ENCODE measurements around the gene KRTAP4-7.
"Not testable (repeated sequence)": the region's sequence is repeated elsewhere in the genome, so short reads cannot be mapped to it uniquely, and the experiment has no call there.

Gene KRTAP4-7

GRCh38 chr17:41052566-41052965, 31.4 kb upstream of the KRTAP4-7 start:
- H2BK5ac ChIP-seq (ENCODE audit: low read depth, low read length, poor library complexity) = no peak overlapping the region
- H3K4me3 ChIP-seq (ENCODE audit: low read depth, low read length) = no peak overlapping the region
- peaks cover 4% of the 10 kb centered on the region for H3K79me1 ChIP-seq (ENCODE audit: low read length)
- no peaks in the 10 kb centered on the region for H3K79me2 ChIP-seq (ENCODE audit: control insufficient read depth, insufficient read depth, low read length, poor library complexity)
- no peak overlapping the region for H3K18ac ChIP-seq (ENCODE audit: low read length)
- no peaks in the 10 kb centered on the region for H3K27me3 ChIP-seq (ENCODE audit: insufficient read depth, low read length)
- H3K4me2 ChIP-seq (ENCODE audit: low read length) = no peak overlapping the region
- H2BK12ac ChIP-seq (ENCODE audit: low read length) = no peak overlapping the region
- H4K12ac ChIP-seq (ENCODE audit: low read depth, low read length) = no peak overlapping the region
- no peak overlapping the region for H3K23ac ChIP-seq (ENCODE audit: low read length)
- H3K36me3 ChIP-seq (ENCODE audit: control insufficient read depth in 1 of 2, insufficient read depth in 2 of 2, low read length in 2 of 2) = no peaks in the 10 kb centered on the region
- no peak overlapping the region for H4K91ac ChIP-seq (ENCODE audit: low read depth, low read length)
- H2BK120ac ChIP-seq (ENCODE audit: insufficient read depth, low read length, poor library complexity) = no peak overlapping the region
- peaks cover 5 to 6% of the 10 kb centered on the region in 2 experiments for H3K4me1 ChIP-seq (ENCODE audit: control insufficient read depth in 1 of 2, insufficient read depth in 2 of 2, low read length in 2 of 2)
- no peak overlapping the region for H4K8ac ChIP-seq (ENCODE audit: low read depth, low read length)
- no peak overlapping the region for H2AFZ ChIP-seq (ENCODE audit: insufficient read depth, low read length, poor library complexity)
- no peak overlapping the region for H3K9ac ChIP-seq (ENCODE audit: low read length)
- H3K27ac ChIP-seq (ENCODE audit: low read depth, low read length) = no peak overlapping the region
- no peak overlapping the region for H3K14ac ChIP-seq (ENCODE audit: low read length)
- H3K9me3 ChIP-seq (ENCODE audit: insufficient read depth, low read depth, low read length) = no peaks in the 10 kb centered on the region
- H2AK5ac ChIP-seq (ENCODE audit: low read length) = no peak overlapping the region
- H3K4ac ChIP-seq (ENCODE audit: low read depth, low read length) = no peak overlapping the region
- DNase-seq = no peak

- Histone ChIP-seq H3K9me3 (ENCODE audit: insufficient read depth, low read depth, low read length) (no peaks in the 10 kb centered on the region), H3K4me2 (ENCODE audit: low read length) (no peak overlapping the region), H3K36me3 (ENCODE audit: control insufficient read depth in 1 of 2, insufficient read depth in 2 of 2, low read length in 2 of 2) (no peaks in the 10 kb centered on the region), H3K4ac (ENCODE audit: low read depth, low read length) (no peak overlapping the region), H2BK120ac (ENCODE audit: insufficient read depth, low read length, poor library complexity) (no peak overlapping the region), H3K27ac (ENCODE audit: low read depth, low read length) (no peak overlapping the region), H3K9ac (ENCODE audit: low read length) (no peak overlapping the region), H3K79me1 (ENCODE audit: low read length) (no peaks in the 10 kb centered on the region), H3K27me3 (ENCODE audit: insufficient read depth, low read length) (no peaks in the 10 kb centered on the region), H3K4me3 (ENCODE audit: low read depth, low read length) (no peak overlapping the region), H2AK5ac (ENCODE audit: low read length) (no peak overlapping the region), H2BK12ac (ENCODE audit: low read length) (no peak overlapping the region), H4K8ac (ENCODE audit: low read depth, low read length) (no peak overlapping the region), H4K12ac (ENCODE audit: low read depth, low read length) (no peak overlapping the region), H2AFZ (ENCODE audit: insufficient read depth, low read length, poor library complexity) (no peak overlapping the region), H3K14ac (ENCODE audit: low read length) (no peak overlapping the region), H4K91ac (ENCODE audit: low read depth, low read length) (no peak overlapping the region), H3K23ac (ENCODE audit: low read length) (no peak overlapping the region), H3K18ac (ENCODE audit: low read length) (no peak overlapping the region), H2BK5ac (ENCODE audit: low read depth, low read length, poor library complexity) (no peak overlapping the region), H3K79me2 (ENCODE audit: control insufficient read depth, insufficient read depth, low read length, poor library complexity) (no peaks in the 10 kb centered on the region), H3K4me1 (ENCODE audit: control insufficient read depth in 1 of 2, insufficient read depth in 2 of 2, low read length in 2 of 2) (peaks cover 0 to 2% of the 10 kb centered on the region in 2 experiments)
- WGBS (ENCODE audit: extremely low coverage, insufficient coverage, insufficient read length) = no CpG with 5 or more reads among the region's 4 CpGs
- DNase-seq = peak; percentile 66 to 82
Measured at GRCh38 chr17:41054025-41054424, 29.9 kb upstream of the KRTAP4-7 start.

DNA sequence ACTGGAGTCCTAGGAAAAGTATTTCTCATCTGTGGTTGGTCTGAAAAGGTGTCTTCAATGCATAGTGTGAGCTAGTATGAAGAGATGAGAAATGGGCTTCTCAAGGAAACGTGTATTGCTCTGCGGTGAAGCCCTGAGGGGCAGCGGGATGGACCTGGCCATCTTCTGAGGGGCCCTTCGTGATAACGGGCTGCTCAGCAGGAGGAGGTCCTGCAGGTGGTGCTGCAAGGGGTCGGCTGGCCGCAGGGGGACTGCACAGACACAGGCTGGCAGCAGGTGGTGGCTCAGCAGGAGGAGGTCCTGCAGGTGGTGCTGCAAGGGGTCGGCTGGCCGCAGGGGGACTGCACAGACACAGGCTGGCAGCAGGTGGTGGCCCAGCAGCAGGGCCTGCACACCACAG, 29.4 kb upstream of the KRTAP4-7 start:
- not testable (repeated sequence) for H3K79me1 ChIP-seq (ENCODE audit: low read length); H3K9me3 ChIP-seq (ENCODE audit: insufficient read depth, low read depth, low read length); H3K23ac ChIP-seq (ENCODE audit: low read length); H3K4me1 ChIP-seq (ENCODE audit: control insufficient read depth in 1 of 2, insufficient read depth in 2 of 2, low read length in 2 of 2); H2BK5ac ChIP-seq (ENCODE audit: low read depth, low read length, poor library complexity); H3K14ac ChIP-seq (ENCODE audit: low read length); H2BK12ac ChIP-seq (ENCODE audit: low read length); H3K27ac ChIP-seq (ENCODE audit: low read depth, low read length); H4K12ac ChIP-seq (ENCODE audit: low read depth, low read length); H2AFZ ChIP-seq (ENCODE audit: insufficient read depth, low read length, poor library complexity); H2BK120ac ChIP-seq (ENCODE audit: insufficient read depth, low read length, poor library complexity); H4K91ac ChIP-seq (ENCODE audit: low read depth, low read length); H3K79me2 ChIP-seq (ENCODE audit: control insufficient read depth, insufficient read depth, low read length, poor library complexity); H3K4ac ChIP-seq (ENCODE audit: low read depth, low read length); H3K18ac ChIP-seq (ENCODE audit: low read length); H3K27me3 ChIP-seq (ENCODE audit: insufficient read depth, low read length); H3K4me2 ChIP-seq (ENCODE audit: low read length); H4K8ac ChIP-seq (ENCODE audit: low read depth, low read length); H2AK5ac ChIP-seq (ENCODE audit: low read length); H3K9ac ChIP-seq (ENCODE audit: low read length); H3K36me3 ChIP-seq (ENCODE audit: control insufficient read depth in 1 of 2, insufficient read depth in 2 of 2, low read length in 2 of 2); H3K4me3 ChIP-seq (ENCODE audit: low read depth, low read length); DNase-seq
- no CpG with 5 or more reads among the region's 9 CpGs for WGBS (ENCODE audit: extremely low coverage, insufficient coverage, insufficient read length)

- not testable (repeated sequence) for H3K4me3 ChIP-seq (ENCODE audit: low read depth, low read length); H3K9me3 ChIP-seq (ENCODE audit: insufficient read depth, low read depth, low read length); H2BK5ac ChIP-seq (ENCODE audit: low read depth, low read length, poor library complexity); H4K8ac ChIP-seq (ENCODE audit: low read depth, low read length); H3K27me3 ChIP-seq (ENCODE audit: insufficient read depth, low read length); H3K27ac ChIP-seq (ENCODE audit: low read depth, low read length); H4K12ac ChIP-seq (ENCODE audit: low read depth, low read length); H3K36me3 ChIP-seq (ENCODE audit: control insufficient read depth in 1 of 2, insufficient read depth in 2 of 2, low read length in 2 of 2); H3K4me2 ChIP-seq (ENCODE audit: low read length); DNase-seq; H2AFZ ChIP-seq (ENCODE audit: insufficient read depth, low read length, poor library complexity); H3K18ac ChIP-seq (ENCODE audit: low read length); H2AK5ac ChIP-seq (ENCODE audit: low read length); H3K79me1 ChIP-seq (ENCODE audit: low read length); H3K79me2 ChIP-seq (ENCODE audit: control insufficient read depth, insufficient read depth, low read length, poor library complexity); H3K4me1 ChIP-seq (ENCODE audit: control insufficient read depth in 1 of 2, insufficient read depth in 2 of 2, low read length in 2 of 2); H3K23ac ChIP-seq (ENCODE audit: low read length); H3K14ac ChIP-seq (ENCODE audit: low read length); H3K9ac ChIP-seq (ENCODE audit: low read length); H2BK120ac ChIP-seq (ENCODE audit: insufficient read depth, low read length, poor library complexity); H4K91ac ChIP-seq (ENCODE audit: low read depth, low read length); H3K4ac ChIP-seq (ENCODE audit: low read depth, low read length); H2BK12ac ChIP-seq (ENCODE audit: low read length)
- WGBS (ENCODE audit: extremely low coverage, insufficient coverage, insufficient read length) = no CpG with 5 or more reads among the region's 6 CpGs
Measured at GRCh38 chr17:41055130-41055529, 28.8 kb upstream of the KRTAP4-7 start, which contains the start of gene KRTAP2-2. KRTAP2-2 (minus strand) TSS chr17:41055230; CDS start chr17:41055211, 19 bp downstream.
